RWPE2 (cell line): Measurements from ENCODE around the gene GPHN.

Experiments
- ATAC-seq: fragments of 200-7000 bp; cut with Tn5 transposase; 3 replicates; pipeline ENCODE4 v1.9.1; 2021; ENCODE audit warnings: low read depth
- DNase-seq: peaks from one replicate; pipeline ENCODE4 v3.0.0-alpha.2; 2020; ENCODE audit warnings: low spot score
- H3K27ac ChIP-seq: fragments of 450-650 bp; 2 replicates; pipeline ENCODE4 v1.5.1; 2017; ENCODE audit warnings: mild to moderate bottlenecking; ENCODE audit not compliant: poor library complexity, severe bottlenecking
- H3K27me3 ChIP-seq: fragments of 250-450 bp; sonication (Bioruptor Pico); 2 replicates; pipeline ENCODE4 v1.5.1; 2021; ENCODE audit warnings: mild to moderate bottlenecking, moderate library complexity; ENCODE audit not compliant: insufficient read depth, poor library complexity, severe bottlenecking
- H3K36me3 ChIP-seq: fragments of 250-450 bp; sonication (Bioruptor Pico); 2 replicates; pipeline ENCODE4 v1.5.1; 2020; ENCODE audit warnings: low read depth, mild to moderate bottlenecking, moderate library complexity
- H3K4me1 ChIP-seq: fragments of 250-450 bp; sonication (Bioruptor Pico); 2 replicates; pipeline ENCODE4 v1.5.1; 2021; ENCODE audit warnings: mild to moderate bottlenecking, moderate library complexity; ENCODE audit not compliant: insufficient read depth, poor library complexity, severe bottlenecking
- H3K4me3 ChIP-seq: fragments of 250-450 bp; sonication (Bioruptor Pico); 2 replicates; pipeline ENCODE4 v1.5.1; 2021; ENCODE audit warnings: mild to moderate bottlenecking, moderate library complexity; ENCODE audit not compliant: severe bottlenecking
- H3K9me3 ChIP-seq: fragments of 250-450 bp; sonication (Bioruptor Pico); 2 replicates; pipeline ENCODE4 v1.5.1; 2021; ENCODE audit warnings: mild to moderate bottlenecking, moderate library complexity; ENCODE audit not compliant: severe bottlenecking
- TF ChIP-seq, protein P1 (sequence below): fragments of 450-650 bp; IDR thresholded peaks from one replicate; pipeline ENCODE4 v1.5.1; 2017; ENCODE audit warnings: mild to moderate bottlenecking, moderate library complexity; ENCODE audit not compliant: poor library complexity, severe bottlenecking

Gene GPHN

DNA sequence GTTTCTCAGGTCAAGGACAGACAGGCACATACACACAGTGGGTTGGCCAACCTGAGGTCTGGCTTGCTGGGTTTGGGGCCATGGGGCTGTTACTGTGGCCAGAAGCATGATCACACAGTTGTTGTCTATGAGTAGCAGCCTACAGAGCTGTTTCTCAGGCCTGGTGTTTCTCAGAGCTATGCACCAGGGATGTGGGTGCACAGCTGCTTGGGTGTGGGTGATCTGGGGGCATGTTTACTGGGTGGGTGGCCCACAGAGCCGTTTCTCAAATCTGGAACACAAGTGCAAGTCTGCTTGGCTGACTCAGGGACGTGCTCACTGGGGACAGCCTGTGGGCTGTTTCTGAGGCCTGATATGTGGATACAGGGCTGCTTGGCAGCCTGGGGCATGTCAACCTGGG, 710.2 kb downstream of the GPHN start:
- H3K27ac ChIP-seq = no peak overlapping the region
- no peaks in the 10 kb centered on the region for H3K36me3 ChIP-seq
- H3K4me3 ChIP-seq = no peak overlapping the region
- H3K4me1 ChIP-seq = peaks cover 19% of the 10 kb centered on the region
- no peak for DNase-seq
- TF ChIP-seq, protein P1, sequence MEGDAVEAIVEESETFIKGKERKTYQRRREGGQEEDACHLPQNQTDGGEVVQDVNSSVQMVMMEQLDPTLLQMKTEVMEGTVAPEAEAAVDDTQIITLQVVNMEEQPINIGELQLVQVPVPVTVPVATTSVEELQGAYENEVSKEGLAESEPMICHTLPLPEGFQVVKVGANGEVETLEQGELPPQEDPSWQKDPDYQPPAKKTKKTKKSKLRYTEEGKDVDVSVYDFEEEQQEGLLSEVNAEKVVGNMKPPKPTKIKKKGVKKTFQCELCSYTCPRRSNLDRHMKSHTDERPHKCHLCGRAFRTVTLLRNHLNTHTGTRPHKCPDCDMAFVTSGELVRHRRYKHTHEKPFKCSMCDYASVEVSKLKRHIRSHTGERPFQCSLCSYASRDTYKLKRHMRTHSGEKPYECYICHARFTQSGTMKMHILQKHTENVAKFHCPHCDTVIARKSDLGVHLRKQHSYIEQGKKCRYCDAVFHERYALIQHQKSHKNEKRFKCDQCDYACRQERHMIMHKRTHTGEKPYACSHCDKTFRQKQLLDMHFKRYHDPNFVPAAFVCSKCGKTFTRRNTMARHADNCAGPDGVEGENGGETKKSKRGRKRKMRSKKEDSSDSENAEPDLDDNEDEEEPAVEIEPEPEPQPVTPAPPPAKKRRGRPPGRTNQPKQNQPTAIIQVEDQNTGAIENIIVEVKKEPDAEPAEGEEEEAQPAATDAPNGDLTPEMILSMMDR = no peak
- no peak for ATAC-seq
- no peaks in the 10 kb centered on the region for H3K9me3 ChIP-seq
- H3K27me3 ChIP-seq = no peaks in the 10 kb centered on the region

DNA sequence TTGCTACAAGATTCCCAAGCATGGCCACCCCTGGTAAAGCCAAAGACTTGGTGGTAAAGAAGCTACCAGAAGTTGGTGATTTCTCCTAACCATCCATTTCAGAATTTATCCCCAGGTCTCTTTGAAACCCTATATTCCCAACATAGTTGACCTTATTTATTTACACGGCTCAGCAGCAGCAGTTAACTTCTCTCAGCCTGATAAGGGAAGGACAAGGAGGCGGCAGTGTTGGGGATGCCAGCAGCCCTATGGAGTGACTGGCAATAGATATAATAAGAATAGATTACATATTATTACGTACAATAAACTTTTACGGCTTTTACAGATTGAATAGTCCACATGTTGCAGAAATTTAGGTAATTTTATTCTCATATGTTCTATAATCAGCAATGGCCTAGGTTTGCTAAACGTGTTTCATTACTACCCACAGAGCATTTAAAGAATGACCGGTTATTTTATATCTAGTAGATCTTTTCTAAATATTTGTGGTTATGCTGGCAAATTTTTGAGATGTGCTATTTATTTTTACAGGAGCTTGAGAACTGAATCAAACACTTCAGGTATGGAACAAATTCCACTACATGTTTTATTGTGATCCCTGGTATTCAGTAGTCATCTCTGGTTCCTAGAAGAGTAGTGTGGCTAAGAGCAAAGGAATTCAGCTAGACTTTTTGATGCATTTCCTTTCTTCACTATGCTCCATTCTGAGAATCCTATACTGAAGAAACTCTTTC, 713.5 kb downstream of the GPHN start:
- Histone ChIP-seq H3K9me3 (no peaks in the 10 kb centered on the region), H3K4me1 (peaks cover 25% of the 10 kb centered on the region), H3K36me3 (no peaks in the 10 kb centered on the region), H3K27me3 (no peaks in the 10 kb centered on the region), H3K27ac (peak overlapping the region; percentile 72), H3K4me3 (no peak overlapping the region)
- ATAC-seq (peak; percentile 97), DNase-seq (no peak)
- TF ChIP-seq, protein P1 = no peak

DNA sequence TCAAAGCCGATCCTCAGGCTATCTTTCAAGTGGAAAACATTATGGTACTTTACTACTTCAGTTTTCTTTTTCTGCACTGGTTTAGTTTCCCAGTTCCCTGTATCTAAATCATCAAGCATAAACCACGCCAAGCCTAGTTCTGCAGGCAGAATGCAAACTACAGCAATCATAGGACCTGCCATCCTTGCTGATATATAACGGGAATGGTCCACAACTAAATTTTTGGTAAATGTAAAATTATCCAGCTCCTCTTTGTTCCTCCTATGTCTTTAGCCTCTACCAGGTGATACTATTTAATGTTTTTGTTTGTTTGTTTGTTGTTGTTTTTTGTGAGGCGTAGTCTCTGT, 714.0 kb downstream of the GPHN start:
- Histone ChIP-seq H3K4me3 (no peak overlapping the region), H3K27ac (peak overlapping the region; percentile 72), H3K4me1 (peaks cover 25% of the 10 kb centered on the region), H3K36me3 (no peaks in the 10 kb centered on the region), H3K9me3 (no peaks in the 10 kb centered on the region), H3K27me3 (no peaks in the 10 kb centered on the region)
- TF ChIP-seq, protein P1 = no peak
- DNase-seq = no peak
- ATAC-seq = peak; percentile 5; the same call in 1 of the 3 replicates

DNA sequence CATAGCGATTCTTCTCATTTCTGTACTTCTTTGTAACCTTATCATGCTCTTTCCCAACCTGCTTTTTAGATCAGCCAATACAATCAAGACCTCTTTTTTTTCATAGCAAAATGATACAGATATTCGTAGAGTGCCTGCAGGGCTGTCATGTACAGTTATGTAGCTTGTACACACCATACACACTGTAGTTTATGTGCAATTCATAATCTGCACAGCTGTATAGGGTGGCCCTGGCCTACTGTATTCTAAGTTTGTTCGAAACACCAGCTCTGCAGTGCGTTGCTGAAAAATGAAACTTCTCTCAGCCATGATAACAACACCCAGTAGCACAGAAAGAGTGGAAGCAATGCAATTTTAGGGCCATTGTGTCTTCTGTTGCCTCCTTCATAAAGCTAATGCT, 717.6 kb downstream of the GPHN start:
- DNase-seq (no peak), ATAC-seq (no peak)
- TF ChIP-seq, protein P1 = no peak
- no peaks in the 10 kb centered on the region for H3K36me3 ChIP-seq
- H3K27me3 ChIP-seq = no peaks in the 10 kb centered on the region
- no peak overlapping the region for H3K4me3 ChIP-seq
- no peaks in the 10 kb centered on the region for H3K9me3 ChIP-seq
- peaks cover 32% of the 10 kb centered on the region for H3K4me1 ChIP-seq
- no peak overlapping the region for H3K27ac ChIP-seq

DNA sequence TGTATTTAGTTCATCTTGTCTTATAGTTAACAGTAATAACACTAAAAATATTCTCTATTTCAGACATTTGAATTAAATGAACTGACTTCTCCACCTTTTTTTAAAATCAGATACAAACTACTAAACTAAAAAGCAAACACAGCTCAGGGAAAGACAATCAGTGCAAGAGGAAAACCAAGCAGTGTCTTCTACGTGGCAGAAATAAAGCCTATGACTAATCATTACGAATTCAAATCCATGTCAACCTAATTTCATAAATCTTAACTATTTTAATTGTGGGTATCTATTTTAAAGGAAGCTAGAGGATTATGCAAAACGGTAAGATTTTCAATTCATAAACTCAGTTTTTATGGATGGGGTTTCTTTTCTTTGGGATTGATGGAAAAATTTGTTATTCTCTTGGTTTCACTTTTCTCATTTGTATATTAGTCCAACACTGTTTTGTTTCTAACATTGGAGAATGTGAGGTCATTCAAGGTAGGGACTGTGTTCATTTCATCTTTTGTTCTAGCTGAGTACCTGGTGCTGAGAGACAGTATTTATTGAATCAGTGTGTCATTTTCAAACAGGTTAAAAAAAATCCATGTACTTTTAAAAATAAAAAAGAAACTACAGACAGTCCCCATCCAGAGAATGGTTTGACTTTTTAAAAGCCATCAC, 720.5 kb downstream of the GPHN start:
- DNase-seq (no peak), ATAC-seq (peak; percentile 79)
- H3K27me3 ChIP-seq = no peaks in the 10 kb centered on the region
- TF ChIP-seq, protein P1 = no peak
- H3K4me1 ChIP-seq = peaks cover 14% of the 10 kb centered on the region
- peak overlapping the region; percentile 40 for H3K27ac ChIP-seq
- no peaks in the 10 kb centered on the region for H3K36me3 ChIP-seq
- H3K9me3 ChIP-seq = no peaks in the 10 kb centered on the region
- peak overlapping the region; percentile 7 for H3K4me3 ChIP-seq
